Loucy (cell line): ENCODE data around the gene UBE2J2.

ENCODE experiments used
- H2AFZ ChIP-seq: fragments of 200-600 bp; sonication (generic); 2 replicates; pipeline ENCODE4 v1.6.0; 2016; ENCODE audit warnings: antibody characterized with exemption, mild to moderate bottlenecking, low read length, moderate library complexity
- H3F3A ChIP-seq: fragments of 200-600 bp; 2 replicates; pipeline ENCODE4 v1.6.0; 2016; ENCODE audit warnings: antibody characterized with exemption, low read depth, mild to moderate bottlenecking
- H3K27me3 ChIP-seq: fragments of 200-600 bp; sonication (generic); 2 replicates; pipeline ENCODE4 v1.6.1; 2014; ENCODE audit warnings: low read length, mild to moderate bottlenecking; ENCODE audit not compliant: insufficient read depth, poor library complexity, severe bottlenecking
- H3K36me3 ChIP-seq: fragments of 200-600 bp; sonication (generic); 2 replicates; pipeline ENCODE4 v1.6.1; 2016; ENCODE audit warnings: low read length; ENCODE audit not compliant: insufficient read depth
- H3K4me1 ChIP-seq: fragments of 200-600 bp; sonication (generic); 2 replicates; pipeline ENCODE4 v1.5.1; 2014; ENCODE audit warnings: low read length, mild to moderate bottlenecking; ENCODE audit not compliant: insufficient read depth, poor library complexity, severe bottlenecking
- H3K4me2 ChIP-seq: fragments of 200-600 bp; sonication (generic); 2 replicates; pipeline ENCODE4 v1.6.0; 2014; ENCODE audit warnings: antibody characterized with exemption, low read length, low read depth, mild to moderate bottlenecking; ENCODE audit not compliant: poor library complexity, severe bottlenecking
- H3K4me3 ChIP-seq: fragments of 200-600 bp; sonication (generic); 2 replicates; pipeline ENCODE4 v1.5.1; 2014; ENCODE audit warnings: low read length, mild to moderate bottlenecking, mixed read lengths; ENCODE audit not compliant: poor library complexity, severe bottlenecking
- H3K79me2 ChIP-seq: fragments of 200-600 bp; sonication (generic); 2 replicates; pipeline ENCODE4 v1.6.1; 2014; ENCODE audit warnings: low read length; ENCODE audit not compliant: insufficient read depth
- H3K9ac ChIP-seq: fragments of 200-600 bp; sonication (generic); 2 replicates; pipeline ENCODE4 v1.6.0; 2014; ENCODE audit warnings: mild to moderate bottlenecking, low read depth, low read length, moderate library complexity; ENCODE audit not compliant: poor library complexity, severe bottlenecking
- H3K9me2 ChIP-seq: fragments of 200-600 bp; sonication (generic); replicated peaks from 2 replicates; pipeline ENCODE4 v1.6.1; 2016; ENCODE audit warnings: low read depth, low read length, mixed read lengths
- H3K9me3 ChIP-seq: fragments of 200-600 bp; sonication (generic); 2 replicates; pipeline ENCODE4 v1.6.1; 2014; ENCODE audit warnings: mild to moderate bottlenecking, antibody characterized with exemption, low read length, low read depth; ENCODE audit not compliant: insufficient read depth
- H4K20me1 ChIP-seq: fragments of 200-600 bp; sonication (generic); 2 replicates; pipeline ENCODE4 v1.6.0; 2014; ENCODE audit warnings: antibody characterized with exemption, low read length, mild to moderate bottlenecking; ENCODE audit not compliant: insufficient read depth, poor library complexity, severe bottlenecking
- EZH2phosphoT487 ChIP-seq: fragments of 200-600 bp; IDR thresholded peaks from 2 replicates; pipeline ENCODE4 v1.6.1; 2018; ENCODE audit warnings: antibody characterized with exemption, mild to moderate bottlenecking, moderate library complexity, borderline replicate concordance
- TF ChIP-seq, protein P1 (sequence below): fragments of 200-600 bp; sonication (generic); conservative IDR thresholded peaks from 2 replicates; pipeline ENCODE4 v1.5.1; 2014; ENCODE audit warnings: mild to moderate bottlenecking, antibody characterized with exemption, low read length

UBE2J2 gene

DNA sequence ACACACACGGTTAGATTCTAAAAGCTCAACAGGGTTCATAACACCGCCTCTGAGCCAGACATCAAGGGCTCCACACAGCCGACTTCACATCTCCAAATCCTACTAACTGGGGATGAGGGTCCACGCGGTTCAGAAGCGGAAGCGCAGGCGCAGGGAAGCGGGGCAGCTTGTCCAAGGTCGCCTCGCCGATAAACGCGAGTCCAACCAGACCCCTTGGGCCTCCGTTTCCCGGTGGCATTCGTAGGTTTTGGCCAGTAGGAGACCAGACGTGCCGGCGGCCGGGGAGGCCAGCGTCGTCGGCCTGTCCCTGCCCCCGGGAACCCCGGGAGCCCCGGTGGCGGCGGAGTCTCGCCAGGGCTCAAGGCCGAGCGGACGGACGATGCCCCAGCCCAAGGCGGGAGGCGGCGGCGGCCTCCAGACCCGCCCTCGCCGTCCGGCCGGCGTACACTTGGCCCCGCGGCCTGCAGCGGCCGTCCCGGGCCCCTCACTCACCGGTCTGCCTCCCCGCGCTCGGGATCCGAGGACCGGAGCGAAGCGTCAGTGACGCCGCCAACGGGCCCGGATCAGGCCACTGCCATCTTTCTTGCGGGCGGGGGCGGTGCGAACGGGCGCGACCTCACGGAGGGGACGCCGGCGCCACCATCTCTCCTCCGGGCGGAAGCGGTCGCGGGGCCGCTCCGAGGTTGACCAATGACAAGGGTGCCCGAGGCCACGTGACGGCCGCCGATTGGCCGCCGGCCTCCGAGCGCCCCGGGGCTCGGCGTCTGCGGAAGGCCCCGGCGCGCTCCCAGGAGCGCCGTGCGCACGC lies 42.0 kb downstream of the UBE2J2 start, which contains the start of gene SDF4:
Gene SDF4, minus strand, starts transcription at position 602 of the 808 bp plus-strand sequence. CDS start 3,229 bp downstream, outside the sequence.
- TF ChIP-seq EZH2phosphoT487 = no peak
- TF ChIP-seq, protein P1, sequence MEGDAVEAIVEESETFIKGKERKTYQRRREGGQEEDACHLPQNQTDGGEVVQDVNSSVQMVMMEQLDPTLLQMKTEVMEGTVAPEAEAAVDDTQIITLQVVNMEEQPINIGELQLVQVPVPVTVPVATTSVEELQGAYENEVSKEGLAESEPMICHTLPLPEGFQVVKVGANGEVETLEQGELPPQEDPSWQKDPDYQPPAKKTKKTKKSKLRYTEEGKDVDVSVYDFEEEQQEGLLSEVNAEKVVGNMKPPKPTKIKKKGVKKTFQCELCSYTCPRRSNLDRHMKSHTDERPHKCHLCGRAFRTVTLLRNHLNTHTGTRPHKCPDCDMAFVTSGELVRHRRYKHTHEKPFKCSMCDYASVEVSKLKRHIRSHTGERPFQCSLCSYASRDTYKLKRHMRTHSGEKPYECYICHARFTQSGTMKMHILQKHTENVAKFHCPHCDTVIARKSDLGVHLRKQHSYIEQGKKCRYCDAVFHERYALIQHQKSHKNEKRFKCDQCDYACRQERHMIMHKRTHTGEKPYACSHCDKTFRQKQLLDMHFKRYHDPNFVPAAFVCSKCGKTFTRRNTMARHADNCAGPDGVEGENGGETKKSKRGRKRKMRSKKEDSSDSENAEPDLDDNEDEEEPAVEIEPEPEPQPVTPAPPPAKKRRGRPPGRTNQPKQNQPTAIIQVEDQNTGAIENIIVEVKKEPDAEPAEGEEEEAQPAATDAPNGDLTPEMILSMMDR = no peak
- H3F3A ChIP-seq = no peaks in the 10 kb centered on the region
- H3K4me2 ChIP-seq = peak within 1 kb of the TSS; percentile 87
- H2AFZ ChIP-seq = peak within 1 kb of the TSS; percentile 87
- H3K27me3 ChIP-seq = no peaks in the 10 kb centered on the region
- H3K36me3 ChIP-seq = peaks cover 4% of the 10 kb centered on the region; the same call in 1 of the 2 replicates
- peaks cover 25% of the 10 kb centered on the region for H3K4me1 ChIP-seq
- H3K9ac ChIP-seq = peak within 1 kb of the TSS; percentile 99
- peak within 1 kb of the TSS; percentile 97 for H3K4me3 ChIP-seq
- H3K9me2 ChIP-seq = no peaks in the 10 kb centered on the region
- H3K79me2 ChIP-seq = peaks cover 81% of the 10 kb centered on the region
- H3K9me3 ChIP-seq = no peaks in the 10 kb centered on the region
- peaks cover 20% of the 10 kb centered on the region for H4K20me1 ChIP-seq

GRCh38 chr1:1230656-1231399 lies 42.8 kb downstream of the UBE2J2 start:
- TF ChIP-seq EZH2phosphoT487 = no peak
- TF ChIP-seq, protein P1 = 0 out of 2 replicates have a peak, but pooled peaks have one; percentile 30
- Histone ChIP-seq H3K4me1 (peaks cover 30% of the 10 kb centered on the region), H3K79me2 (peaks cover 89% of the 10 kb centered on the region), H3K4me2 (peak overlapping the region; percentile 78), H3K4me3 (peak overlapping the region; percentile 97), H3F3A (no peaks in the 10 kb centered on the region), H3K9me2 (no peaks in the 10 kb centered on the region), H3K9ac (peak overlapping the region; percentile 99), H4K20me1 (peaks cover 27% of the 10 kb centered on the region), H3K9me3 (no peaks in the 10 kb centered on the region), H3K36me3 (peaks cover 6% of the 10 kb centered on the region; the same call in 1 of the 2 replicates), H3K27me3 (no peaks in the 10 kb centered on the region), H2AFZ (peak overlapping the region; percentile 87)

DNA sequence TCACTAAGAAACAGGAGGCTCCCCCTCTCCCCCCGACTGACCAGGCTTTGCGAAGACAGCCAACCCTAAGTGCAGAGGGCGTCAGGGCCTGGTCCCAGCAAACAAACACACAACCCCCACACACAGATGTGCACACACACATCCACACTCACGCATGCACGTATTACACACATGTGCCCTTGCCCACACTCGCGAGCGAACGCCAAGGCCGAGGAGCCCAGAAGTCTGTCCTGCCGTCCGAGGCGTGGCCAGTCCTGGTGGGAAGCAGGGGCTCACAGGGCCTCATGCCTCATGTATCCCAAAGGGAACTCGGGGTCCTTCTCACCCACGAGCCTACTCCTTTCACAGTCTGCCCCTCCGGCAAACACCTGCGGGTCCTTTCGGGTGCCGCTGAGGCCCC lies 43.9 kb downstream of the UBE2J2 start:
- Histone ChIP-seq H3K36me3 (peaks cover 12% of the 10 kb centered on the region; the same call in 1 of the 2 replicates), H3K4me1 (peaks cover 30% of the 10 kb centered on the region), H3K4me2 (peak overlapping the region; percentile 78), H3F3A (no peaks in the 10 kb centered on the region), H3K9me3 (no peaks in the 10 kb centered on the region), H4K20me1 (peaks cover 32% of the 10 kb centered on the region), H3K79me2 (peaks cover 93% of the 10 kb centered on the region), H3K9ac (peak overlapping the region; percentile 99), H3K9me2 (no peaks in the 10 kb centered on the region), H3K4me3 (peak overlapping the region; percentile 97), H2AFZ (no peak overlapping the region), H3K27me3 (no peaks in the 10 kb centered on the region)
- TF ChIP-seq, protein P1 = no peak
- TF ChIP-seq EZH2phosphoT487 = no peak
